Measurements from ENCODE around the gene CEP164. TPM values are rescaled to one million over a fixed set of nuclear protein-coding genes. Genes with fewer than 3 reads are reported as not detected.

The CEP164 gene
- total RNA-seq, 1 experiment from 2014 or later, result 22.2 TPM

DNA sequence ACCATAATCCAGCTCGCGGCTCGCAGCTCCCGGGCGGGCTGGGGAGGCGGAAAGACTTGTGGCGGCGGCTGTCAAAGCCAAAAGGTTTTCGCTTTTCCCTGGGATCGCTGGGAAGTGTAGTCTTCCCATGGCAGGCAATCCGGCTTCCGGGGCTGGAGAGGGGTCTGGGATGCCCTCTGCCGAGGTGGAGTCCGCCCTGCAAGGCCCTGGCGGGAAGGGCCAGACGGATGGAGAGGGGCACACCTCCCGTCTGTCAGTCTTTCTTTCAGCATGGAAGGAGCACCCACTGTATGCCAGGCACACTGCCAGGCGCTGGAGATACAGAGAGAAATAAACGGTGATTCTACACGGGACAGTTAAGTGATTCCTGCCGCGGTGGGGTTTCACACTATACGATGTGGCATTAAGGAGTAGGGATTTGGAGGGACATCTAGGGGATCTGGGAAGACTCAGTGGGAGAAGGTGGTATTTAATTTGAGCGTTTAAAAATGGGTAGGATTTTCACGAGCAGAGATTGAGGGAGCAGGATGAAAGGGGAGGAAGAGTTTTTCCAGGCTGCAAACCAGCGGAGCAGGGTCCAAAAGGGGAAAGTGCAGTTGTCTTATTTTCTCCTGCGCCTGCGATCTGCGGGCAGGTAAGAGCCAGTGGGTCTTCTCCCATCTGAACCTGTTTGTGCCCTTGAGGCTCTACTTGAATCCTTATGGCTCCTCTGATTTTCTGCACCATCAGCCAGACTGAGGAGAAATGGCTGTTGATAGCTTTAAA lies 11.3 kb upstream of the CEP164 start, which contains the start of gene BACE1 (continued):
- TF ChIP-seq, protein P1, sequence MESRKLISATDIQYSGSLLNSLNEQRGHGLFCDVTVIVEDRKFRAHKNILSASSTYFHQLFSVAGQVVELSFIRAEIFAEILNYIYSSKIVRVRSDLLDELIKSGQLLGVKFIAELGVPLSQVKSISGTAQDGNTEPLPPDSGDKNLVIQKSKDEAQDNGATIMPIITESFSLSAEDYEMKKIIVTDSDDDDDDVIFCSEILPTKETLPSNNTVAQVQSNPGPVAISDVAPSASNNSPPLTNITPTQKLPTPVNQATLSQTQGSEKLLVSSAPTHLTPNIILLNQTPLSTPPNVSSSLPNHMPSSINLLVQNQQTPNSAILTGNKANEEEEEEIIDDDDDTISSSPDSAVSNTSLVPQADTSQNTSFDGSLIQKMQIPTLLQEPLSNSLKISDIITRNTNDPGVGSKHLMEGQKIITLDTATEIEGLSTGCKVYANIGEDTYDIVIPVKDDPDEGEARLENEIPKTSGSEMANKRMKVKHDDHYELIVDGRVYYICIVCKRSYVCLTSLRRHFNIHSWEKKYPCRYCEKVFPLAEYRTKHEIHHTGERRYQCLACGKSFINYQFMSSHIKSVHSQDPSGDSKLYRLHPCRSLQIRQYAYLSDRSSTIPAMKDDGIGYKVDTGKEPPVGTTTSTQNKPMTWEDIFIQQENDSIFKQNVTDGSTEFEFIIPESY (IDR thresholded peaks at IDR 0.05; ENCODE audit: extremely low read depth, insufficient replicate concordance, low read length), result no peak
- TF ChIP-seq CBX3 (IDR thresholded peaks at IDR 0.05; ENCODE audit: low read depth) (0 out of 2 replicates have a peak, but pooled peaks have one; percentile 34), RAD21 (IDR thresholded peaks at IDR 0.05; ENCODE audit: low read depth) (peak; percentile 51; the same call in 1 of the 2 replicates), POLR2A (IDR thresholded peaks at IDR 0.05; ENCODE audit: borderline replicate concordance, extremely low read depth, insufficient read depth, insufficient read length) (no peak), SIN3A (IDR thresholded peaks at IDR 0.05; ENCODE audit: low read depth) (peak; percentile 75; the same call in 1 of the 2 replicates), ZNF274 (IDR thresholded peaks at IDR 0.05; ENCODE audit: low read depth, low read length) (no peak), CEBPB (IDR thresholded peaks at IDR 0.05; ENCODE audit: low read depth) (no peak), SP1 (IDR thresholded peaks at IDR 0.05; ENCODE audit: low read depth) (no peak), ZFX (IDR thresholded peaks at IDR 0.05) (no peak; the same call in 1 of the 2 replicates), EZH2phosphoT487 (IDR thresholded peaks at IDR 0.05; ENCODE audit: borderline replicate concordance) (no peak), EGR1 (IDR thresholded peaks at IDR 0.05; ENCODE audit: low read depth) (no peak), JUND (IDR thresholded peaks at IDR 0.05) (no peak)
- TF ChIP-seq, protein P2, sequence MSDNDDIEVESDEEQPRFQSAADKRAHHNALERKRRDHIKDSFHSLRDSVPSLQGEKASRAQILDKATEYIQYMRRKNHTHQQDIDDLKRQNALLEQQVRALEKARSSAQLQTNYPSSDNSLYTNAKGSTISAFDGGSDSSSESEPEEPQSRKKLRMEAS (IDR thresholded peaks at IDR 0.05), result no peak; the same call in 1 of the 2 replicates
- TF ChIP-seq, protein P3, sequence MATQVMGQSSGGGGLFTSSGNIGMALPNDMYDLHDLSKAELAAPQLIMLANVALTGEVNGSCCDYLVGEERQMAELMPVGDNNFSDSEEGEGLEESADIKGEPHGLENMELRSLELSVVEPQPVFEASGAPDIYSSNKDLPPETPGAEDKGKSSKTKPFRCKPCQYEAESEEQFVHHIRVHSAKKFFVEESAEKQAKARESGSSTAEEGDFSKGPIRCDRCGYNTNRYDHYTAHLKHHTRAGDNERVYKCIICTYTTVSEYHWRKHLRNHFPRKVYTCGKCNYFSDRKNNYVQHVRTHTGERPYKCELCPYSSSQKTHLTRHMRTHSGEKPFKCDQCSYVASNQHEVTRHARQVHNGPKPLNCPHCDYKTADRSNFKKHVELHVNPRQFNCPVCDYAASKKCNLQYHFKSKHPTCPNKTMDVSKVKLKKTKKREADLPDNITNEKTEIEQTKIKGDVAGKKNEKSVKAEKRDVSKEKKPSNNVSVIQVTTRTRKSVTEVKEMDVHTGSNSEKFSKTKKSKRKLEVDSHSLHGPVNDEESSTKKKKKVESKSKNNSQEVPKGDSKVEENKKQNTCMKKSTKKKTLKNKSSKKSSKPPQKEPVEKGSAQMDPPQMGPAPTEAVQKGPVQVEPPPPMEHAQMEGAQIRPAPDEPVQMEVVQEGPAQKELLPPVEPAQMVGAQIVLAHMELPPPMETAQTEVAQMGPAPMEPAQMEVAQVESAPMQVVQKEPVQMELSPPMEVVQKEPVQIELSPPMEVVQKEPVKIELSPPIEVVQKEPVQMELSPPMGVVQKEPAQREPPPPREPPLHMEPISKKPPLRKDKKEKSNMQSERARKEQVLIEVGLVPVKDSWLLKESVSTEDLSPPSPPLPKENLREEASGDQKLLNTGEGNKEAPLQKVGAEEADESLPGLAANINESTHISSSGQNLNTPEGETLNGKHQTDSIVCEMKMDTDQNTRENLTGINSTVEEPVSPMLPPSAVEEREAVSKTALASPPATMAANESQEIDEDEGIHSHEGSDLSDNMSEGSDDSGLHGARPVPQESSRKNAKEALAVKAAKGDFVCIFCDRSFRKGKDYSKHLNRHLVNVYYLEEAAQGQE (IDR thresholded peaks at IDR 0.05; ENCODE audit: low read depth), result no peak
